ENCODE results near the gene NEK6. TPM values are rescaled to one million over a fixed set of nuclear protein-coding genes. Genes with fewer than 3 reads are reported as not detected.

The NEK6 gene
- total and polyA plus RNA-seq, 9 of the 15 experiments (the other 6 are each of a cell fraction or from before 2014, with no cell fraction given), result 3.1 to 19.0 (median 8.4) TPM

DNA sequence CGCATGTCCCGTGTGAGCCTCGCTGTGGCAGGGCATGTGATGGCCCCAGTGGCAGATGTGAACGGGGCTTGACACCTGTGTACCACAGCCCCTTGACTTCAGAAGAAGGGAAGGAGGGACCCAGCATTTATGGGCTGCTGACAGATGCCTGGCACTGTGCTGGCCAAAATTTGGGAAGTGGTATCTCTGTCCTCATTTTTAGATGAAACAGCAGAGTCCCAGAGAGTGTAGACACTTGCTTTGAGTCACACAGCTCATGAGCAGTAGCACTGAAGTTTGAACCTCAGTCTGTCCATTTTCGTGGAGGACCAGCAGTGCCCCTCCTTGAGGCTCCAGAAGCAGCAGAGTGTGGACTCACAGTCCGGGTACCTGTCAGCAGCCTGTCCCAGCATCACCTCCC is 16.5 kb downstream of the NEK6 start (continued):
- TF ChIP-seq, protein P1, sequence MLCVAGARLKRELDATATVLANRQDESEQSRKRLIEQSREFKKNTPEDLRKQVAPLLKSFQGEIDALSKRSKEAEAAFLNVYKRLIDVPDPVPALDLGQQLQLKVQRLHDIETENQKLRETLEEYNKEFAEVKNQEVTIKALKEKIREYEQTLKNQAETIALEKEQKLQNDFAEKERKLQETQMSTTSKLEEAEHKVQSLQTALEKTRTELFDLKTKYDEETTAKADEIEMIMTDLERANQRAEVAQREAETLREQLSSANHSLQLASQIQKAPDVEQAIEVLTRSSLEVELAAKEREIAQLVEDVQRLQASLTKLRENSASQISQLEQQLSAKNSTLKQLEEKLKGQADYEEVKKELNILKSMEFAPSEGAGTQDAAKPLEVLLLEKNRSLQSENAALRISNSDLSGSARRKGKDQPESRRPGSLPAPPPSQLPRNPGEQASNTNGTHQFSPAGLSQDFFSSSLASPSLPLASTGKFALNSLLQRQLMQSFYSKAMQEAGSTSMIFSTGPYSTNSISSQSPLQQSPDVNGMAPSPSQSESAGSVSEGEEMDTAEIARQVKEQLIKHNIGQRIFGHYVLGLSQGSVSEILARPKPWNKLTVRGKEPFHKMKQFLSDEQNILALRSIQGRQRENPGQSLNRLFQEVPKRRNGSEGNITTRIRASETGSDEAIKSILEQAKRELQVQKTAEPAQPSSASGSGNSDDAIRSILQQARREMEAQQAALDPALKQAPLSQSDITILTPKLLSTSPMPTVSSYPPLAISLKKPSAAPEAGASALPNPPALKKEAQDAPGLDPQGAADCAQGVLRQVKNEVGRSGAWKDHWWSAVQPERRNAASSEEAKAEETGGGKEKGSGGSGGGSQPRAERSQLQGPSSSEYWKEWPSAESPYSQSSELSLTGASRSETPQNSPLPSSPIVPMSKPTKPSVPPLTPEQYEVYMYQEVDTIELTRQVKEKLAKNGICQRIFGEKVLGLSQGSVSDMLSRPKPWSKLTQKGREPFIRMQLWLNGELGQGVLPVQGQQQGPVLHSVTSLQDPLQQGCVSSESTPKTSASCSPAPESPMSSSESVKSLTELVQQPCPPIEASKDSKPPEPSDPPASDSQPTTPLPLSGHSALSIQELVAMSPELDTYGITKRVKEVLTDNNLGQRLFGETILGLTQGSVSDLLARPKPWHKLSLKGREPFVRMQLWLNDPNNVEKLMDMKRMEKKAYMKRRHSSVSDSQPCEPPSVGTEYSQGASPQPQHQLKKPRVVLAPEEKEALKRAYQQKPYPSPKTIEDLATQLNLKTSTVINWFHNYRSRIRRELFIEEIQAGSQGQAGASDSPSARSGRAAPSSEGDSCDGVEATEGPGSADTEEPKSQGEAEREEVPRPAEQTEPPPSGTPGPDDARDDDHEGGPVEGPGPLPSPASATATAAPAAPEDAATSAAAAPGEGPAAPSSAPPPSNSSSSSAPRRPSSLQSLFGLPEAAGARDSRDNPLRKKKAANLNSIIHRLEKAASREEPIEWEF (CRISPR knock-in tag; IDR thresholded peaks at IDR 0.05), result no peak
- no peak for TF ChIP-seq FOXP1 (CRISPR knock-in tag; IDR thresholded peaks at IDR 0.05)

DNA sequence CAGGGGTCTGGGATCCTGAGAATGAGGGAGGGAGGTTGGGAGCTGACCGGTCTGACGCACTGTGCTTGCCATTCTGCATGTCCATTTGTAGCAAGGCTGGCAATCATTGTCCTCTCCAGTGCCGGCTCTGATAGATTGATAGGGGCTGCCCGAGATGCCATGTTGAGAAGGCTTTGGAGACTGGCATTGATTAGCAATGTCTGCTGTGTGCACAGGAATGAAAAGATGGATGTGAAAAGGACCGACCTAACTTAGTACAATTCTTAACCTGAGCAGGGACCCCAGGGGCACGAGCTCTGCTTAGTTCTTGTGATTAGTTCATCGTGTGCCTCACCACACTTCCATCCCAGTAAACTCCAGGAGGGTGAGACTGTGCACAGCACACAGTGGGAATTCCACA is 17.0 kb downstream of the NEK6 start:
- POLR2A ChIA-PET, result interaction anchor here (0.6 kb wide), 1 partner anchor 42 kb away, joined by 3 read pairs; no protein-coding TSS in a partner anchor
- CTCF ChIA-PET (ENCODE audit: low intra/inter-chr PET ratio), result no interaction called here

More for the DNA sequence above, 17.0 kb downstream of the NEK6 start:
- Histone ChIP-seq H3K79me2 (ENCODE audit: control insufficient read depth, insufficient read depth, low read length) (peaks cover 6% of the 10 kb centered on the region; the same call in 1 of the 3 replicates), H3K9ac (ENCODE audit: insufficient read depth in 1 of 2, low read depth in 2 of 2, low read length in 2 of 2) (no peak overlapping the region), H3K4me1 (replicated peaks in 1 of 2; ENCODE audit: control insufficient read depth in 2 of 2, insufficient read depth in 2 of 2, low read length in 2 of 2) (peaks cover 15 to 33% of the 10 kb centered on the region in 2 experiments), H3K27ac (ENCODE audit: extremely low read depth, low read depth, low read length) (no peak overlapping the region), H4K20me1 (replicated peaks; ENCODE audit: control insufficient read depth, insufficient read depth, low read length) (peaks cover 14% of the 10 kb centered on the region; the same call in 1 of the 2 replicates), H3K4me3 (no peak overlapping the region), H2AFZ (ENCODE audit: low read depth, low read length) (no peak overlapping the region), H3K9me3 (replicated peaks; ENCODE audit: control insufficient read depth, insufficient read depth, low read depth, low read length) (no peaks in the 10 kb centered on the region), H3K4me2 (ENCODE audit: insufficient read depth, low read length) (no peak overlapping the region), H3K9me1 (ENCODE audit: control insufficient read depth, insufficient read depth, low read length) (no peaks in the 10 kb centered on the region), H3K27me3 (ENCODE audit: control insufficient read depth in 2 of 2, insufficient read depth in 2 of 2, low read length in 2 of 2) (peaks cover 0 to 6% of the 10 kb centered on the region in 2 experiments; a peak in 1 of 5 replicates), H3K36me3 (ENCODE audit: control insufficient read depth, insufficient read depth, low read length) (no peaks in the 10 kb centered on the region)
- DNase-seq (ENCODE audit: extremely low read depth in 1 of 4, low spot score in 3 of 4) (no peak), ATAC-seq (no peak), FAIRE-seq (no peak)
- no TSS peak for BruUV-seq (replicated peaks)
- intact Hi-C loops (cut with micrococcal nuclease), result no loop called here
- TF ChIP-seq, protein P2, sequence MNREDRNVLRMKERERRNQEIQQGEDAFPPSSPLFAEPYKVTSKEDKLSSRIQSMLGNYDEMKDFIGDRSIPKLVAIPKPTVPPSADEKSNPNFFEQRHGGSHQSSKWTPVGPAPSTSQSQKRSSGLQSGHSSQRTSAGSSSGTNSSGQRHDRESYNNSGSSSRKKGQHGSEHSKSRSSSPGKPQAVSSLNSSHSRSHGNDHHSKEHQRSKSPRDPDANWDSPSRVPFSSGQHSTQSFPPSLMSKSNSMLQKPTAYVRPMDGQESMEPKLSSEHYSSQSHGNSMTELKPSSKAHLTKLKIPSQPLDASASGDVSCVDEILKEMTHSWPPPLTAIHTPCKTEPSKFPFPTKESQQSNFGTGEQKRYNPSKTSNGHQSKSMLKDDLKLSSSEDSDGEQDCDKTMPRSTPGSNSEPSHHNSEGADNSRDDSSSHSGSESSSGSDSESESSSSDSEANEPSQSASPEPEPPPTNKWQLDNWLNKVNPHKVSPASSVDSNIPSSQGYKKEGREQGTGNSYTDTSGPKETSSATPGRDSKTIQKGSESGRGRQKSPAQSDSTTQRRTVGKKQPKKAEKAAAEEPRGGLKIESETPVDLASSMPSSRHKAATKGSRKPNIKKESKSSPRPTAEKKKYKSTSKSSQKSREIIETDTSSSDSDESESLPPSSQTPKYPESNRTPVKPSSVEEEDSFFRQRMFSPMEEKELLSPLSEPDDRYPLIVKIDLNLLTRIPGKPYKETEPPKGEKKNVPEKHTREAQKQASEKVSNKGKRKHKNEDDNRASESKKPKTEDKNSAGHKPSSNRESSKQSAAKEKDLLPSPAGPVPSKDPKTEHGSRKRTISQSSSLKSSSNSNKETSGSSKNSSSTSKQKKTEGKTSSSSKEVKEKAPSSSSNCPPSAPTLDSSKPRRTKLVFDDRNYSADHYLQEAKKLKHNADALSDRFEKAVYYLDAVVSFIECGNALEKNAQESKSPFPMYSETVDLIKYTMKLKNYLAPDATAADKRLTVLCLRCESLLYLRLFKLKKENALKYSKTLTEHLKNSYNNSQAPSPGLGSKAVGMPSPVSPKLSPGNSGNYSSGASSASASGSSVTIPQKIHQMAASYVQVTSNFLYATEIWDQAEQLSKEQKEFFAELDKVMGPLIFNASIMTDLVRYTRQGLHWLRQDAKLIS (CRISPR knock-in tag; IDR thresholded peaks at IDR 0.05), result no peak
- TF ChIP-seq ZBTB17 (CRISPR knock-in tag; IDR thresholded peaks at IDR 0.05), result 0 out of 2 replicates have a peak, but pooled peaks have one; percentile 52
- TF ChIP-seq, protein P3, sequence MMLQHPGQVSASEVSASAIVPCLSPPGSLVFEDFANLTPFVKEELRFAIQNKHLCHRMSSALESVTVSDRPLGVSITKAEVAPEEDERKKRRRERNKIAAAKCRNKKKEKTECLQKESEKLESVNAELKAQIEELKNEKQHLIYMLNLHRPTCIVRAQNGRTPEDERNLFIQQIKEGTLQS (IDR thresholded peaks at IDR 0.05), result no peak
- TF ChIP-seq, protein P3 (CRISPR knock-in tag; conservative IDR thresholded peaks at IDR 0.05), result no peak
- in situ Hi-C loops (cut with MboI), result no loop called here
- 41% methylated on average over 7 of the region's 7 CpGs for whole genome bisulfite sequencing (ENCODE audit: insufficient coverage, low coverage, missing lambda C conversion rate)

All from K562 (cell line).